ENCODE data around the gene PALD1. TPM values are rescaled to one million over a fixed set of nuclear protein-coding genes. Genes with fewer than 3 reads are reported as not detected.

Gene PALD1
- total and polyA plus RNA-seq, 2 experiments from 2014 or later = 11.9 to 58.2 TPM

DNA sequence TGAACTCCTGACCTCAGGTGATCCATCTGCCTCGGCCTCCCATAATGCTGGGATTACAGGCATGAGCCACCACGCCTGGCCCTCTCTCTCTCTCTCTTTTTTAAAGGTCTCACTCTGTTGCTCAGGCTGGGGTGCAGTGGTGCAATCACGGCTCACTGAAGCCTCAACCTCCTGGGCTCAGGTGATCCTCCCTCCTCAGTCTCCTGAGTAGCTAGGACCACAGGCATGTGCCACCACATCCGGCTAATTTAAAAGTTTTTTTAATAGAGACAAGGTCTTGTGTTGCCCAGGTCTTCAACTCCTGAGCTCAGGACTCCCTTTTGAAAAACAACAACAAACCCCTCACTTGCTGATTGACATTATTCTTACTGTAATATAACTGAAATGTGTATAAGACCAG is 11.6 kb downstream of the PALD1 start (continued):
- TF ChIP-seq ZNF462 (CRISPR knock-in tag; IDR thresholded peaks at IDR 0.05) = no peak

DNA sequence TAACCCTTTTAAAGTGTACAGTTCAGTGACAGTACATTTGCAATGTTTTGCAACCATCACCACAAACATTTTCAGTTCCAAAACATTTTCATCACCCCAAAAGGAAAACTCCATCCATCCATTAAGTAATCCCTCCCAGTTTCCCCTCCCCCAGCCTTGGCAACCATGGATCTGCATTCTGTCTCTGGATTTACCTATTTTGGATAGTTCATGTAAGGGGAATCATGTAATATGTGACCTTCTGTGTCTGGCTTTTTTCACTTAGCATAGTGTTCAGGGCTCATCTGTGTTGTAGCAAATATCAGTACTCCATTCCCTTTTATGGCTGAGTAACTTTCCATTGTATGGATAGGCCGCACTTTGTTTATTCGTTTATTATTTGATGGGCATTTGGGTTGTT is 13.0 kb downstream of the PALD1 start:
- no peaks in the 10 kb centered on the region for H3K9me3 Mint-ChIP-seq
- ATAC-seq (no peak), DNase-seq (ENCODE audit: low spot score) (no peak)
- Histone ChIP-seq H4K20me1 (replicated peaks; ENCODE audit: insufficient read depth) (peaks cover 6% of the 10 kb centered on the region), H3K9me2 (ENCODE audit: insufficient read depth) (no peaks in the 10 kb centered on the region), H2AFZ (no peak overlapping the region), H3K79me2 (replicated peaks; ENCODE audit: insufficient read depth) (peaks cover 76% of the 10 kb centered on the region), H3K27ac (ENCODE audit: low read depth) (no peak overlapping the region), H3F3A (replicated peaks; ENCODE audit: low read depth) (peaks cover 16% of the 10 kb centered on the region; the same call in 1 of the 2 replicates), H3K4me2 (no peak overlapping the region), H3K4me1 (ENCODE audit: insufficient read depth) (peaks cover 38% of the 10 kb centered on the region), H3K4me3 (no peak overlapping the region), H3K27me3 (ENCODE audit: insufficient read depth) (no peaks in the 10 kb centered on the region), H3K36me3 (ENCODE audit: insufficient read depth) (no peaks in the 10 kb centered on the region)
- H3K4me3 Mint-ChIP-seq = no peak overlapping the region
- H3K4me1 Mint-ChIP-seq = peaks cover 60% of the 10 kb centered on the region
- peaks cover 20% of the 10 kb centered on the region for H3K27me3 Mint-ChIP-seq (ENCODE audit: insufficient read depth, low read depth, poor library complexity)
- H3K36me3 Mint-ChIP-seq (ENCODE audit: low read depth) = peaks cover 13% of the 10 kb centered on the region
- H3K27ac Mint-ChIP-seq = no peak overlapping the region
- no peak for TF ChIP-seq ETS1 (IDR thresholded peaks at IDR 0.05)
- no peak for TF ChIP-seq ZNF462 (CRISPR knock-in tag; IDR thresholded peaks at IDR 0.05)
- no peak for TF ChIP-seq CREB1 (CRISPR knock-in tag; IDR thresholded peaks at IDR 0.05; ENCODE audit: low read depth)
- no peak for TF ChIP-seq EZH2phosphoT487 (IDR thresholded peaks at IDR 0.05; ENCODE audit: unreplicated experiment)
- TF ChIP-seq POLR2AphosphoS5 (IDR thresholded peaks at IDR 0.05; ENCODE audit: low read depth) = no peak
- TF ChIP-seq NANOG (IDR thresholded peaks at IDR 0.05; ENCODE audit: borderline replicate concordance) = no peak
- no peak for TF ChIP-seq CTCF (conservative IDR thresholded peaks at IDR 0.05; ENCODE audit: low read depth in 2 of 2)
